22Rv1 (cell line): Measurements from ENCODE around the gene GSDMA.

Experiments
- ZFX ChIP-seq: fragments of 450-650 bp; IDR thresholded peaks from 2 replicates; pipeline ENCODE4 v1.6.1; 2017; ENCODE audit warnings: antibody characterized with exemption, borderline replicate concordance
- TF ChIP-seq, protein P1 (sequence below): fragments of 450-650 bp; IDR thresholded peaks from 2 replicates; pipeline ENCODE4 v1.5.1; 2017; ENCODE audit warnings: mild to moderate bottlenecking

DNA sequence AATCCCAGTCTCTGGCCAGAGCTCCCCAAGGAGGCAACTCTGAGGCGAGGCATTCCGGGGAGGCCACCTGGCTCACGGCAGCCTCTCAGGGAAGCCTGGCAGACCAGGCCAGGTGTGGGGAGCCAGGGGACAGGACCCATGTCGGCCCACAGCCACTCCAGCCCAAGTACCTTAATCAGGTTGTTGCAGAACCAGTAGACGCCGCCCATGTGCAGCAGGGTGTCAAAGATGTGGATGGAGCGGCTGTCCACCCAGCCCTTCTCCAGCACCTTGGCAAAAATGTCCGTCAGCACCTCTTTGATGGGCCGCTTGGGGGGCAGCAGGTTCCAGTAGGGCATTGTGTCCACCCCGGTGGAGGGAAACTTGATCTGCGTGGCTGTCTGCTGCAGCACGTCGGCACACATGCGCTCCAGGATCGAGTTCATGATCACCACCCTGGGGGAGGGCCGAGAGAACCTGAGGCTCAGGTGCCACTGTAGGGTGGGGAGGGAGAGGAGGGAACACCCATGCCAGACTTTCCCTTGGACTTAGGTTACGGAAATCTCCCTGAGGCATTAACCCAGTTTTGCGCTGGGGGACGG lies 60.2 kb downstream of the GSDMA start:
- TF ChIP-seq, protein P1, sequence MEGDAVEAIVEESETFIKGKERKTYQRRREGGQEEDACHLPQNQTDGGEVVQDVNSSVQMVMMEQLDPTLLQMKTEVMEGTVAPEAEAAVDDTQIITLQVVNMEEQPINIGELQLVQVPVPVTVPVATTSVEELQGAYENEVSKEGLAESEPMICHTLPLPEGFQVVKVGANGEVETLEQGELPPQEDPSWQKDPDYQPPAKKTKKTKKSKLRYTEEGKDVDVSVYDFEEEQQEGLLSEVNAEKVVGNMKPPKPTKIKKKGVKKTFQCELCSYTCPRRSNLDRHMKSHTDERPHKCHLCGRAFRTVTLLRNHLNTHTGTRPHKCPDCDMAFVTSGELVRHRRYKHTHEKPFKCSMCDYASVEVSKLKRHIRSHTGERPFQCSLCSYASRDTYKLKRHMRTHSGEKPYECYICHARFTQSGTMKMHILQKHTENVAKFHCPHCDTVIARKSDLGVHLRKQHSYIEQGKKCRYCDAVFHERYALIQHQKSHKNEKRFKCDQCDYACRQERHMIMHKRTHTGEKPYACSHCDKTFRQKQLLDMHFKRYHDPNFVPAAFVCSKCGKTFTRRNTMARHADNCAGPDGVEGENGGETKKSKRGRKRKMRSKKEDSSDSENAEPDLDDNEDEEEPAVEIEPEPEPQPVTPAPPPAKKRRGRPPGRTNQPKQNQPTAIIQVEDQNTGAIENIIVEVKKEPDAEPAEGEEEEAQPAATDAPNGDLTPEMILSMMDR, result no peak
- no peak for TF ChIP-seq ZFX
